ENCODE data around the gene CHCHD6. TPM values are rescaled to one million over a fixed set of nuclear protein-coding genes. Genes with fewer than 3 reads are reported as not detected.
A peak's percentile ranks its signal among the peaks of the same experiment; 100 is the strongest.

The CHCHD6 gene
- total RNA-seq, 6 experiments from 2014 or later: 1.7 to 5.3 (median 4.2) TPM

DNA sequence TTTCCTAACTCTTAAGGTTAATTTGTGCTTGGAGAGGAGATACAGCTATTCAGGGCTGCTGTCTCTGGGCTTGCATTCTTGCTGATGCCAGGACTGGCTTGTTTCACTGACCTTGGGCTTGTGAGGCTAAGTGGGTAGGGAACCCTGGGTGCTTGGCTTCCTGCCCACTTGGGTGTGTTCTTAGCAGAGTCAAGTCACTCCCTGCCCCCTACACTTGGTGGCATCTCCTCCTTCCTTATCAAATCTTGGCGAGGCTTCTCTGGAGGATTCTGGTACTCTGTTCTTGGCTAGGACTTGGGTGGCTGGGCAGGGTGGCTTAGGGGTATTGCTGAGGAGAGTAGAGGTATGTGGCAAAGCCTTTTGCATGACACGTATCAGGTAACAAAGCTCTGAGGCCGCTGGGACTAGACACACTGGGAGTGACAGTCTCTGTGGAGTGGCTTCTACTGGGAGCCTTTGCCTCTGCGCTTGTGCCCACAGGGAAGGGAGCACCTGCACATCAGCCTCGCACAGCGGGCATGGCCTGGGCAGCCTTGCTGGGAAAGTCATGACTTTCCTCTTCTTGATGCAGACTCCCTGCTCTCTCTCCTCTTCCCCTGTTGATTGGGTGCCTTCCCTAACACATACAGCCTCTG lies 41.8 kb downstream of the CHCHD6 start:
- H3K4me3 ChIP-seq: no peak overlapping the region
- no peaks in the 10 kb centered on the region for H3K27me3 ChIP-seq
- peak in 3 of 4 donors; percentile 15 to 44 (median 30) for ATAC-seq
- TF ChIP-seq POLR2A (IDR thresholded peaks at IDR 0.05): no peak
- TF ChIP-seq, protein P1, sequence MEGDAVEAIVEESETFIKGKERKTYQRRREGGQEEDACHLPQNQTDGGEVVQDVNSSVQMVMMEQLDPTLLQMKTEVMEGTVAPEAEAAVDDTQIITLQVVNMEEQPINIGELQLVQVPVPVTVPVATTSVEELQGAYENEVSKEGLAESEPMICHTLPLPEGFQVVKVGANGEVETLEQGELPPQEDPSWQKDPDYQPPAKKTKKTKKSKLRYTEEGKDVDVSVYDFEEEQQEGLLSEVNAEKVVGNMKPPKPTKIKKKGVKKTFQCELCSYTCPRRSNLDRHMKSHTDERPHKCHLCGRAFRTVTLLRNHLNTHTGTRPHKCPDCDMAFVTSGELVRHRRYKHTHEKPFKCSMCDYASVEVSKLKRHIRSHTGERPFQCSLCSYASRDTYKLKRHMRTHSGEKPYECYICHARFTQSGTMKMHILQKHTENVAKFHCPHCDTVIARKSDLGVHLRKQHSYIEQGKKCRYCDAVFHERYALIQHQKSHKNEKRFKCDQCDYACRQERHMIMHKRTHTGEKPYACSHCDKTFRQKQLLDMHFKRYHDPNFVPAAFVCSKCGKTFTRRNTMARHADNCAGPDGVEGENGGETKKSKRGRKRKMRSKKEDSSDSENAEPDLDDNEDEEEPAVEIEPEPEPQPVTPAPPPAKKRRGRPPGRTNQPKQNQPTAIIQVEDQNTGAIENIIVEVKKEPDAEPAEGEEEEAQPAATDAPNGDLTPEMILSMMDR (IDR thresholded peaks at IDR 0.05): no peak
- no peak overlapping the region for H3K27ac ChIP-seq
- no peaks in the 10 kb centered on the region for H3K4me1 ChIP-seq
- intact Hi-C loops (cut with DNase I): loop anchor here in 1 of 2 donors (5.0 kb wide), 1 partner anchor 806 kb away; no protein-coding TSS in a partner anchor
- 83% methylated on average over 1 of the region's 6 CpGs for WGBS (ENCODE audit: insufficient coverage, low coverage, low lambda C conversion rate, missing lambda C conversion rate)
- DNase-seq: peak in 1 of 3 donors; percentile 49
- no peaks in the 10 kb centered on the region for H3K9me3 ChIP-seq
- H3K36me3 ChIP-seq: no peaks in the 10 kb centered on the region

- intact Hi-C loops (cut with DNase I): loop anchor here in 1 of 2 donors (5.0 kb wide), 1 partner anchor 806 kb away; no protein-coding TSS in a partner anchor
- no peaks in the 10 kb centered on the region for H3K27me3 ChIP-seq
- no peaks in the 10 kb centered on the region for H3K36me3 ChIP-seq
- H3K4me1 ChIP-seq: no peaks in the 10 kb centered on the region
- H3K27ac ChIP-seq: no peak overlapping the region
- ATAC-seq: no peak
- no peak for TF ChIP-seq POLR2A (IDR thresholded peaks at IDR 0.05)
- TF ChIP-seq, protein P1 (IDR thresholded peaks at IDR 0.05): no peak
- DNase-seq: peak in 1 of 3 donors; percentile 24
- no peak overlapping the region for H3K4me3 ChIP-seq
- WGBS (ENCODE audit: insufficient coverage, low coverage, low lambda C conversion rate, missing lambda C conversion rate): 44% methylated on average over 9 of the region's 18 CpGs
- no peaks in the 10 kb centered on the region for H3K9me3 ChIP-seq
Observed at GRCh38 chr3:126746395-126747177, 42.5 kb downstream of the CHCHD6 start.

GRCh38 chr3:126747768-126748167 lies 43.7 kb downstream of the CHCHD6 start:
- DNase-seq (no peak), ATAC-seq (no peak)
- Histone ChIP-seq H3K36me3 (no peaks in the 10 kb centered on the region), H3K27ac (no peak overlapping the region), H3K9me3 (no peaks in the 10 kb centered on the region), H3K4me1 (no peaks in the 10 kb centered on the region), H3K27me3 (no peaks in the 10 kb centered on the region), H3K4me3 (no peak overlapping the region)
- TF ChIP-seq, protein P1 (IDR thresholded peaks at IDR 0.05): no peak
- intact Hi-C loops (cut with DNase I): loop anchor here in 1 of 2 donors (5.0 kb wide), 1 partner anchor 805 kb away; no protein-coding TSS in a partner anchor
- 100% methylated on average over 2 of the region's 6 CpGs for WGBS (ENCODE audit: insufficient coverage, low coverage, low lambda C conversion rate, missing lambda C conversion rate)

DNA sequence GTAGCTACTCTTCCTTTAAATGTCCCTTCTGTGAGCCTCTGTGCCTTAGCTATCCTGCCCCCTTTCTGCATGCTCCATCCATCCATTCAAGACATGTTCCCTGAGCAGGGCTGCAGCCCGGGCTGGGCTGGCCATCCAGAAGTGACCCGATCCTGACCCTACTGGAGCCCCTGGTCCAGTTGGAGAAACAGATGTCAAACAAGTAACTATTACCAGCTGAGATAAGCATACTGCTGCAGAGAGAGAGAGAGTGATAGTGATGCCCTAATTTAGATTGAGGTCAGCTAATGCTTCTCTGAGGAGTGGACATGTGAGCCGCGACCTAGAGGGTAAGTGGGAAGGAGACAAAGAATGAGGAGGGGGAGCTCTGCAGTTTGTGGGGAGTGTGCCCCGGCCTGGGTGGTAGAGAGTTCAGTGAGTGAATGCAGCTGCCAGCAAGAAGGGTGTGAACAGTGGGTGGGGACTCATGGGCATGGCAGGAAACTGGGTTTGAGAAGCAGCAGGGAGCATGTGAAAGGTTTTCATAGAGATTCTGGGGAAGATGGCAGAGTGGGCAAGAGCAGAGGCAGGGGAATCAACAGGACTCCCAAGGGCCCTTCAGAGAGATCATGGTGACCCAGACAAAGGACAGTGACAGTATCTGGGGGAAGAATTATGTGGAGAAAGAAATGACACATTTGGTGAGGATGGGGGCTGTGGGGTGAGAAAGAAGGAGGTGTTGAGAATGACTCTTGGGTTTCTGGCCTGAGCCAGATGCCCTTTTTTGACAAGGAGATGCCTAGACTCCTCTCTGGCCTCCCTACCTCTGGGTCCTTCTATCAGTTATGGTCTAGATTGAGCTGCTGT lies 44.9 kb downstream of the CHCHD6 start:
- ATAC-seq (no peak), DNase-seq (no peak)
- 89% methylated on average over 5 of the region's 5 CpGs for WGBS (ENCODE audit: insufficient coverage, low coverage, low lambda C conversion rate, missing lambda C conversion rate)
- H3K36me3 ChIP-seq: no peaks in the 10 kb centered on the region
- no peaks in the 10 kb centered on the region for H3K9me3 ChIP-seq
- no peaks in the 10 kb centered on the region for H3K4me1 ChIP-seq
- no peaks in the 10 kb centered on the region for H3K27me3 ChIP-seq
- TF ChIP-seq, protein P1 (IDR thresholded peaks at IDR 0.05): no peak
- no peak for TF ChIP-seq POLR2A (IDR thresholded peaks at IDR 0.05)
- H3K4me3 ChIP-seq: no peak overlapping the region
- intact Hi-C loops (cut with DNase I): loop anchor here in 1 of 2 donors (5.0 kb wide), 1 partner anchor 803 kb away; no protein-coding TSS in a partner anchor
- no peak overlapping the region for H3K27ac ChIP-seq

Data from right lobe of liver (tissue), 6 donors.